Loucy (cell line): ENCODE data around the gene RAD51B.

ENCODE experiments used
- H2AFZ ChIP-seq: fragments of 200-600 bp; sonication (generic); 2 replicates; pipeline ENCODE4 v1.6.0; 2016; ENCODE audit warnings: antibody characterized with exemption, mild to moderate bottlenecking, low read length, moderate library complexity
- H3F3A ChIP-seq: fragments of 200-600 bp; 2 replicates; pipeline ENCODE4 v1.6.0; 2016; ENCODE audit warnings: antibody characterized with exemption, low read depth, mild to moderate bottlenecking
- H3K27me3 ChIP-seq: fragments of 200-600 bp; sonication (generic); 2 replicates; pipeline ENCODE4 v1.6.1; 2014; ENCODE audit warnings: low read length, mild to moderate bottlenecking; ENCODE audit not compliant: insufficient read depth, poor library complexity, severe bottlenecking
- H3K36me3 ChIP-seq: fragments of 200-600 bp; sonication (generic); 2 replicates; pipeline ENCODE4 v1.6.1; 2016; ENCODE audit warnings: low read length; ENCODE audit not compliant: insufficient read depth
- H3K4me1 ChIP-seq: fragments of 200-600 bp; sonication (generic); 2 replicates; pipeline ENCODE4 v1.5.1; 2014; ENCODE audit warnings: low read length, mild to moderate bottlenecking; ENCODE audit not compliant: insufficient read depth, poor library complexity, severe bottlenecking
- H3K4me2 ChIP-seq: fragments of 200-600 bp; sonication (generic); 2 replicates; pipeline ENCODE4 v1.6.0; 2014; ENCODE audit warnings: antibody characterized with exemption, low read length, low read depth, mild to moderate bottlenecking; ENCODE audit not compliant: poor library complexity, severe bottlenecking
- H3K4me3 ChIP-seq: fragments of 200-600 bp; sonication (generic); 2 replicates; pipeline ENCODE4 v1.5.1; 2014; ENCODE audit warnings: low read length, mild to moderate bottlenecking, mixed read lengths; ENCODE audit not compliant: poor library complexity, severe bottlenecking
- H3K79me2 ChIP-seq: fragments of 200-600 bp; sonication (generic); 2 replicates; pipeline ENCODE4 v1.6.1; 2014; ENCODE audit warnings: low read length; ENCODE audit not compliant: insufficient read depth
- H3K9ac ChIP-seq: fragments of 200-600 bp; sonication (generic); 2 replicates; pipeline ENCODE4 v1.6.0; 2014; ENCODE audit warnings: mild to moderate bottlenecking, low read depth, low read length, moderate library complexity; ENCODE audit not compliant: poor library complexity, severe bottlenecking
- H3K9me2 ChIP-seq: fragments of 200-600 bp; sonication (generic); replicated peaks from 2 replicates; pipeline ENCODE4 v1.6.1; 2016; ENCODE audit warnings: low read depth, low read length, mixed read lengths
- H3K9me3 ChIP-seq: fragments of 200-600 bp; sonication (generic); 2 replicates; pipeline ENCODE4 v1.6.1; 2014; ENCODE audit warnings: mild to moderate bottlenecking, antibody characterized with exemption, low read length, low read depth; ENCODE audit not compliant: insufficient read depth
- H4K20me1 ChIP-seq: fragments of 200-600 bp; sonication (generic); 2 replicates; pipeline ENCODE4 v1.6.0; 2014; ENCODE audit warnings: antibody characterized with exemption, low read length, mild to moderate bottlenecking; ENCODE audit not compliant: insufficient read depth, poor library complexity, severe bottlenecking
- EZH2phosphoT487 ChIP-seq: fragments of 200-600 bp; IDR thresholded peaks from 2 replicates; pipeline ENCODE4 v1.6.1; 2018; ENCODE audit warnings: antibody characterized with exemption, mild to moderate bottlenecking, moderate library complexity, borderline replicate concordance
- TF ChIP-seq, protein P1 (sequence below): fragments of 200-600 bp; sonication (generic); conservative IDR thresholded peaks from 2 replicates; pipeline ENCODE4 v1.5.1; 2014; ENCODE audit warnings: mild to moderate bottlenecking, antibody characterized with exemption, low read length

RAD51B gene

GRCh38 chr14:67800743-67801142 is 18.8 kb upstream of the RAD51B start:
- no peak overlapping the region for H3K9ac ChIP-seq
- no peaks in the 10 kb centered on the region for H4K20me1 ChIP-seq
- no peaks in the 10 kb centered on the region for H3F3A ChIP-seq
- no peaks in the 10 kb centered on the region for H3K9me2 ChIP-seq
- no peak overlapping the region for H2AFZ ChIP-seq
- H3K4me3 ChIP-seq: no peak overlapping the region
- H3K27me3 ChIP-seq: no peaks in the 10 kb centered on the region
- no peak overlapping the region for H3K4me2 ChIP-seq
- H3K79me2 ChIP-seq: no peaks in the 10 kb centered on the region
- TF ChIP-seq, protein P1, sequence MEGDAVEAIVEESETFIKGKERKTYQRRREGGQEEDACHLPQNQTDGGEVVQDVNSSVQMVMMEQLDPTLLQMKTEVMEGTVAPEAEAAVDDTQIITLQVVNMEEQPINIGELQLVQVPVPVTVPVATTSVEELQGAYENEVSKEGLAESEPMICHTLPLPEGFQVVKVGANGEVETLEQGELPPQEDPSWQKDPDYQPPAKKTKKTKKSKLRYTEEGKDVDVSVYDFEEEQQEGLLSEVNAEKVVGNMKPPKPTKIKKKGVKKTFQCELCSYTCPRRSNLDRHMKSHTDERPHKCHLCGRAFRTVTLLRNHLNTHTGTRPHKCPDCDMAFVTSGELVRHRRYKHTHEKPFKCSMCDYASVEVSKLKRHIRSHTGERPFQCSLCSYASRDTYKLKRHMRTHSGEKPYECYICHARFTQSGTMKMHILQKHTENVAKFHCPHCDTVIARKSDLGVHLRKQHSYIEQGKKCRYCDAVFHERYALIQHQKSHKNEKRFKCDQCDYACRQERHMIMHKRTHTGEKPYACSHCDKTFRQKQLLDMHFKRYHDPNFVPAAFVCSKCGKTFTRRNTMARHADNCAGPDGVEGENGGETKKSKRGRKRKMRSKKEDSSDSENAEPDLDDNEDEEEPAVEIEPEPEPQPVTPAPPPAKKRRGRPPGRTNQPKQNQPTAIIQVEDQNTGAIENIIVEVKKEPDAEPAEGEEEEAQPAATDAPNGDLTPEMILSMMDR: no peak
- no peak for TF ChIP-seq EZH2phosphoT487
- no peaks in the 10 kb centered on the region for H3K4me1 ChIP-seq
- H3K9me3 ChIP-seq: no peaks in the 10 kb centered on the region
- H3K36me3 ChIP-seq: peaks cover 40% of the 10 kb centered on the region; the same call in 1 of the 2 replicates

DNA sequence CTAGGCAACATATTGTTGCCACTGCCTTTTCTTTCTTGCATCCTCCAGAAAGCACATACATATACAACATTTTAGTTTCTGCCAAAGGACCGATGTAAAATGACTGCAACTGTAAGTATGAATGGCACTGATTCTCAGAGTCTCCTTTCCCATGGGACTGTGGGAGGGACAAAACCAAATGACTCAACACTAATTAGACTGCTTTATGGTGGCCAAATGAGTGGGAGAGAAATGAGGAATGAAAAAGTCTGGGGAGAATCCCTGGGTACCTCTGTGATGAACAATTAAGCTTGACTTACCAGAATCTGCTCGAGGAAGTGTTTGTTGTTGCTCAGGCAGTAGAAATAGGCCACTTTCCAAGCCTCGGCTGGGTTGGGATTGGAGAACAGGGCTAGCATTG is 13.3 kb upstream of the RAD51B start:
- H2AFZ ChIP-seq: no peak overlapping the region
- H3K27me3 ChIP-seq: no peaks in the 10 kb centered on the region
- no peak overlapping the region for H3K9ac ChIP-seq
- no peaks in the 10 kb centered on the region for H4K20me1 ChIP-seq
- no peaks in the 10 kb centered on the region for H3F3A ChIP-seq
- no peaks in the 10 kb centered on the region for H3K9me3 ChIP-seq
- H3K4me1 ChIP-seq: no peaks in the 10 kb centered on the region
- peaks cover 56% of the 10 kb centered on the region; the same call in 1 of the 2 replicates for H3K36me3 ChIP-seq
- H3K4me3 ChIP-seq: no peak overlapping the region
- TF ChIP-seq EZH2phosphoT487: no peak
- TF ChIP-seq, protein P1: no peak
- no peak overlapping the region for H3K4me2 ChIP-seq
- H3K79me2 ChIP-seq: no peaks in the 10 kb centered on the region
- H3K9me2 ChIP-seq: no peaks in the 10 kb centered on the region

DNA sequence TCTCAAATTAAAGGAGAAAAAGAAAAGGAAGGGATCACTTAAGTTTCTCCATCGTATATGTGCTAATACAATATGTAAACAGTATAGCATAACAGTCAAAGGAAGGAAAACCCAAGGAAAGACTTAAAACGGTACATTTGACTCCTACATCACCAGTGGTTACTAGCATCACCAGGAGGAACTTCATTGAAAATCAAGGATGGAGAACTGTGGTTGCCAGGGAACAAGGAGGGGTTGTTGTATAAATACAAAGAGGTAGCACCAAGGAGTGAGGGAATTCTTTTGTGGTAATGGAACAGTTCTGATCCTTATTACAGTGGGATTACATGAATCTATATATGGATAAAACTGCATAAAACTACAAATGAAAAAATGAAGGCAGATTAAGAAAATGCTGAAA is 4.8 kb upstream of the RAD51B start:
- peak overlapping the region; percentile 91 for H3K4me3 ChIP-seq
- no peak for TF ChIP-seq EZH2phosphoT487
- TF ChIP-seq, protein P1: no peak
- H3K79me2 ChIP-seq: peaks cover 19% of the 10 kb centered on the region
- peaks cover 19% of the 10 kb centered on the region for H3K4me1 ChIP-seq
- H3K9me2 ChIP-seq: no peaks in the 10 kb centered on the region
- H3F3A ChIP-seq: no peaks in the 10 kb centered on the region
- H3K27me3 ChIP-seq: no peaks in the 10 kb centered on the region
- no peak overlapping the region for H3K9ac ChIP-seq
- peaks cover 5% of the 10 kb centered on the region for H4K20me1 ChIP-seq
- H3K4me2 ChIP-seq: peak overlapping the region; percentile 87
- H3K36me3 ChIP-seq: peaks cover 5% of the 10 kb centered on the region; the same call in 1 of the 2 replicates
- H2AFZ ChIP-seq: no peak overlapping the region
- no peaks in the 10 kb centered on the region for H3K9me3 ChIP-seq
